GM19239 (cell line): ENCODE data around the gene CELSR1.

ENCODE experiments used
- DNase-seq: peaks from one replicate; pipeline ENCODE4 v3.0.0; 2011; ENCODE audit warnings: low spot score; ENCODE audit not compliant: insufficient read length
- FAIRE-seq: peaks from 2 replicates; lab custom pipeline; 2011; peaks lifted over from hg19 to GRCh38; lab: Jason Lieb, UNC

The CELSR1 gene

DNA sequence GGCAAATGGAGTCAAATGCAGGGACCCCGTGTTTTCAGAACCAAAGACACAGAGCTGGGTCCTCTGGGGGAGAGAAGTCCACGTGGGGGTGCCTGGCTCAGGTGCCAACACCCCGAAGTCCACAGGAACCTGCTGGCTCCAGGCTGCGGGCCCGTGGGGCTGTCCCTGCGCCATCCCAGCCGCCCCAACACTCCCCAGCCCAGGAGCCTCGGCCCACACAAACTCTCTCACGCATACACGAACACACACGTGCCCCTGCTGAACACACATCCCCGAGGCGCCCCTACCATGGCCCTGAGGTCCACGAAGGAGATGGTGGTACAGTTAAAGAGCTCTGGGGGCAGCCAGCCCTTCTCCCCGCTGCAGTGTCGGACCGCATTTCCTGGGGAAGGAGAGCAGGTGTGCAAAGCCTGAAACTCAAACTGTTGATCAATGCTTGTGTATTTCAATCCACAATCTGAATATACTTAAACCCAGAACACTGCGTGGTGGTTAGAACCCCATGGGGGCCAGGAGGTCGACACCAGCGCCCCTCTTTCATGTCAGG is 147.2 kb downstream of the CELSR1 start:
- no peak for FAIRE-seq

DNA sequence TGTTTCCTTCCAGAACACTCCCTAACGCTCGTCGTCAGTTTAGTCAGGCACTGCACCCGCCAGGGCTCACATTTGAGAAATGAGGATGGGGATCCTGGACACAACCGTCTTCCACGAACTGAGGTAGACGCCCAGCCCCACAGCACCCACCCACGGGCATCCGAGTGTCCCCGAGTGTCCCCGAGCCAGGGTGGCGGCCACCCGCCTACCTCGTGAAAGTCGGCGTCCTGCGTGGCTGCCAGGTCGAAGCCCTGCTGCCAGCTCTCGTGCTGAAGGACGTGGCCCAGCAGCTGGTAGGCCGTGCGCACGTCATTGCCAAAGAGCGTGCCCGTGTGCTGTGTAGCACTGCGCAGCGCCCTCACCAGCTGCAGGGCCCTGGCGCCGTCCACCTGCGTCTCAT is 148.3 kb downstream of the CELSR1 start:
- DNase-seq (no peak), FAIRE-seq (no peak)

More for the DNA sequence above, 147.2 kb downstream of the CELSR1 start:
- no peak for DNase-seq

DNA sequence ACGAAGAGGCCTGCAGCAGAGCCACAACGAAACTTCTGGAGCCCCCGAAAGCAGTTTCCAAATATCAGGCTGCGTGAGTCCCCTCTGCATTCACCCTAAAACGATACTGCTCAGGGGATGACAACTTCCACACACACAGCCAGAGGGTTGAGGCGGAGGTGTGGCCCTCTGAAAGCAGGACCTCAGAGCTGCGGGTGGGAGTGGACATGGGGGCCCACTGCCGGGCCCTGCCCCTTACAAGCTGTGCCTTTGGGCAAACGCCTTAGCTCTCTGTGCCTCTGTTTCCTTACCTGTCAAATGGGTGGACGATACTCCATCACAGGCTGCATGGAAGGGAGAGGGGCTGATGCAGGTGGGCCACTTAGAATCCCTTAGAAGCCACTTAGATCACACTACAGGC is 148.8 kb downstream of the CELSR1 start:
- FAIRE-seq (no peak), DNase-seq (no peak)

DNA sequence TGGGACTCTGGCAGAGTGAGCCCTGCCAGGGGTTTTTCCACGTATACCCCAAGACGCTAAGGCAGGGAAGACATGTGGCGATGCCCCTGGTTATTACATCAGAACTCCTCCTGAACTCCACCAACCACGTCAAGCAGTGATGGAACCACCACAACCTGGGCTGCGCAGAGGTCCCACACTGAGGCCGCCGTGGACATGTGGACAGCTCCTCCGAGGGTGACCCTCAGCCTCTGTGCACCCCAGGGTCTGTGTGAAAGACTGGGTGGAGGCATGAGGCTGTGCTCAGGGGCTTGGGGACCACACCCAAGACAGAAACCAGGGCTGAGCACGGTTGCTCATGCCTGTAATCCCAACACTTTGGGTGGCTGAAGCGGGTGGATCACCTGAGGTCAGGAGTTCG is 149.7 kb downstream of the CELSR1 start:
- DNase-seq (no peak), FAIRE-seq (no peak)

DNA sequence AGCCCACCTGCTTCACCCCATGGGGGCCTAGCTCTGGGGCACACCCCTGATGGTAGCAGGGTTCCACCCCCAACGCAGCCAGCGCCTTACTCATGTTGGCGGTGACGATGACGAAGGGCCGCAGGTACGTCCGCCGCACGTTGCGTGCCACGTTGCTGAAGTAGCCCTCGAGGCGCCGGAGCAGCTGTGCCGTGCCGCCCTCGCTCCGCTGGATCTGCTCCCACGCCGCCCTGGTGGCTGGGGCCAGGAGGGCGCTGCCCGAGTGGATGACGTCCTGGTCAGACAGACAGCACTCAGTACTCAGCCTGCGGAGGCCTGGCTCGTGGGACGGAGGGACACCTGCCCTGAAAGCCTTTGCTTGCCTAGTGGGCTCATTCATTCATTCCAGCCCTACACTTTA is 151.1 kb downstream of the CELSR1 start:
- DNase-seq (no peak), FAIRE-seq (no peak)

DNA sequence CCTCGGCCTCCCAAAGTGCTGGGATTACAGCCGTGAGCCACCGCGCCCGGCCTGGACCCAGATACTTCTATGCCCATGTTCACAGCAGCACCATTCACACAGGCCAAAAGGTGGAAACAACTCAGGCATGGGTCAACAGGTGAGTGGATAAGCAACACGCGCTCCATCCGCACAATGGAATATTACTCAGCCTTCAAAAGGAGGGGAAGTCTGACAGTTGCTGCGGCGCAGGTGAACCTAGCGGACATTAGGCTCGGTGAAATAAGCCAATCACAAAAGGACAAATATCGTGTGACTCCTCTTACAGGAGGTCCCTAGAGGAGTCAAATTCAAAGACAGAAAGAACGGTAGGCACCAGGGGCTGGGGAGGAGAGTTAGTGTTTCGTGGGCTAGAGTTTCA is 154.9 kb downstream of the CELSR1 start:
- no peak for FAIRE-seq
- no peak for DNase-seq

DNA sequence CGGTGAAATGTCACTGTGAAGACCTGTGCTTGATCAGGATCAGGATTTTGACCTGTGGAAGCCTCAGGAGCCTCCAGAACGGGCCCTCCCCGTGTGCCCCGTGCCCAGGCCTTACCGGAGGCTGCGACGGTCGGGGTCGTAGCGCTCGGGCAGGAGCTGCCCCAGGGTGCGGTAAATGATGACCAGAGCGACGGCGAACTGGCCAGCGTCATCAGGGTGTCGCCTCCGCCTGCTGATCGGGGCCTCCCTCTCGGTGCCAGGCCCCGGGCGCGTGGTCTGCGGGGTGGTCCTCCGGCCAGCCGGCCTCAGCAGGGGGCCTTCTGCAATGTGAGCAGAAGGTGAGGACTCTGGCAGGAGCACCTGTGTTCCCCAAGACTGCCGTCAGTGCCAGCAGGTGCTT is 155.7 kb downstream of the CELSR1 start:
- DNase-seq (no peak), FAIRE-seq (no peak)

DNA sequence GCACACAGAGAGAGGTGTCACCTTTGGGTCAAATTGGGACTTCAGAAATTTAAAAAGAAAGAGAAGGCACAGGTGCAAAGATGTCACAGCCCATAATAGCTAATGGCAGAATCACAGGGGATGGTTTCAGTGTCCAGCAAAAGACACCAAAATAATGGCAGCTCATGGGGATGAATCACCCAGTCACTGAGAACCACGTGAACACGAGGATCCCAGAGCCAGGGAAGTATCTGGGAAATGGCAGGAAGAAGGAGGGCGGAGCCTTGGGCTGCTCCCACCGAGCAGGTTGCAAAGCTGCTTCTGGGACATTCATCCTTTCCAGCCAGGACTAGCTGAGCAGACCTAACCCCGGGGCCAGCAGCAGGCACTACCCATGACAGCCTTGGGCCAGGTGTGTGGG is 156.3 kb downstream of the CELSR1 start:
- DNase-seq (no peak), FAIRE-seq (no peak)

DNA sequence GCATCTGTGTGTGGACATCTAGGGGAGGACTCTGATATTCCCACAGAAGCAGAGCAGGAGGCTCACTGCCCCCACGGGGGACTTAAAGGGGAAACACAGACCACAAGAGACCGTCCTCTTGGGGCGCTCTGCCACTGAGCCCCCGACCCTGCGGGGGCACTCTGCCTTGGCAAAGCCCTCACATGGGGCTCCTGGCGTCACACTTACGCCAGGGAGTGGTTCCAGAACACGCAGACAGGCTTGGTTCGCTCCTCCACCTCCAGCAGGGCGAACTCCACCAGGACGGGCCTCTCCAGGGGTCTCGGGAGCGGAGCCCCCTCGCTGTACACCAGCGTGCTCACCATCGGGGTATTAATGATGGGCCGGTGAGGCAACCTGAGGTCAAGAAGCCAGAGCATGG is 156.8 kb downstream of the CELSR1 start:
- FAIRE-seq (no peak), DNase-seq (no peak)

DNA sequence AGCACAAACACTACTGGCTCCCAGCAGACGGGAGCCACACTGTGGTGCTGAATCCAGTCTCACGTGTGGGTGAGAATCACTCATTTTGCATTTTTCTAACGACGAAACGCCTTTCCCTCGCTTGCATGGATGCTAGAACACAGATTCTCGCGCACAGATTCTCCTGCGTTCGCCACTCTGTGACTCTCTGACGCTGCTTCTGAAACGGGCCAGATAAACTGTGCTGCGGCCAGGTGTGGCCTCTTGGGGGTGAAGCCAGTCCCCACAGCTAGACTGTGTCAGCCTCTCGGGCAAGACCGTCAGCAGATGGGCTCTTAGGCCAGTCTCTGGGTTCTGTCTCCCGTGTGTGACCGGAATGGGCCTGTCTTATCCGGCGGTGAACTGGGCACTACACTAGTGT is 157.4 kb downstream of the CELSR1 start:
- DNase-seq (no peak), FAIRE-seq (no peak)

DNA sequence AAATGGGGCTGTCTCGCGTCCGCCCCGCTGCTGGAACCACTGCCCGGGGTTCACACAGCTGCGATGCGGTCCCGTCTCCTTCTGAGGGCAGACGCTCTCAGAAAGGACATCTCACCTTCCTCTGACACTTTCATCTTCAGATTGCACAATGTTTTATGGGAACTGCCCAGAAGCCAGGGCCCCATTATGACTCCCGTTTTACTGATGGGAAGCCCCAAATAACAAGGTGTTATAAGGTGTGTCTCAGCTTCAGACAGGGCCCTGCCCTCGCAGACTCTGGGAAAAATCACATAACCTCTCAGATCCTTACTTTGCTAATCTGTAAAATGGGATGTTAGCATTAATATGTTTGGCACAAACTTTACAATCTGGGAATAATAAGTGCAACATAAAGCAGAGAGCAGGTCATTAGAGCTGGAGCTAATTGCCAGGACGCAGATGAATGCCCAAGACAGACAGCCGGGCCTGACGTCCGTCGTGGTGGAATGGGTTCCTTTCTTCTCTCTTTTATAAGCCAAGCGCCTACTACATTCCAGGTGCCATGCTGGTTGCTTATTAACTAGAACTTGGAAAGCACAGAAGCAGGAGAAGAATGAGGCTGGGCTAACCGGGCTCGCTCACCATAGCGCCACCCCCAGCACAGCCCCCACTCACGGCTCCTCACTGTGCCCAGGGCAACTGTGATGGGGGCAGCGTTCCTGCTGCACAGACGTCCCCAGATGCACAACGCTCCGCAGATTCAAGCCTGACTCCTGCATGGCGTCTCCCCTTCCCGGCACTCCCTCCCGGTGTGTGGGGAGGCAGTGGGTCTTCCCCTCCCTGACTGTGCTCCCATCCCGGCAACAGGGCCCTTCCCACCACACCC is 158.1 kb downstream of the CELSR1 start:
- DNase-seq: no peak
- no peak for FAIRE-seq

DNA sequence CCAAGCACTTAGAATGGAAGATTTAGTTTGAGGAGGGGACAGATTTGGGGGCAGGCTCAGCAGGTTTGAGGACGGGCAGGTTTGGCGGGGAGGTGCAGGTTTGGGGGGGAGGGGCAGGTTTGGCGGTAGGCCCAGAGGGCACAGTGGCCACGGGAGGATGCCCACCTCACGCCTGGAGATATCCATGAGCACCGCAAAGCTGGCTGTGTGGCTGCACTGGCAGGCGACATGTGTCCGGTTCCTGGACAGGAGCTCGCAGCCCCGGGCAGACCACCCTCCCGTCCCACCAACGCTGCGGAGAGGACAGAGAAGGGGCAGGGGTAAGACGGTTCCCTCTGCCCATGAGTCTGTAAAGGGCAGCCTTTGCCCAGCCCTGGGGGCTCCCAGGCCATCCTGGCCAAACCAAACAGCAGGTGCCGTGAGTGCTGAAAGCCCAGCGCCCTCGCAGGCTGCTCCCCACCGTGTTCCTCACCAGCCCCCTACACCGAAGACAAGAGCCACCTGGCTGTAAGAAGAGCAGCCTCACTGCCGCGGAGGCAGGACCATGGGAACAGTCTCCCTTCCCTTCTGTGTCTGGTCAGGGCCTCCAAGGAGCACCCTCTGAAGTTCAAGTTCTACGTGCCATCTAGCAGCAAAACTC is 158.9 kb downstream of the CELSR1 start:
- FAIRE-seq (no peak), DNase-seq (no peak)

DNA sequence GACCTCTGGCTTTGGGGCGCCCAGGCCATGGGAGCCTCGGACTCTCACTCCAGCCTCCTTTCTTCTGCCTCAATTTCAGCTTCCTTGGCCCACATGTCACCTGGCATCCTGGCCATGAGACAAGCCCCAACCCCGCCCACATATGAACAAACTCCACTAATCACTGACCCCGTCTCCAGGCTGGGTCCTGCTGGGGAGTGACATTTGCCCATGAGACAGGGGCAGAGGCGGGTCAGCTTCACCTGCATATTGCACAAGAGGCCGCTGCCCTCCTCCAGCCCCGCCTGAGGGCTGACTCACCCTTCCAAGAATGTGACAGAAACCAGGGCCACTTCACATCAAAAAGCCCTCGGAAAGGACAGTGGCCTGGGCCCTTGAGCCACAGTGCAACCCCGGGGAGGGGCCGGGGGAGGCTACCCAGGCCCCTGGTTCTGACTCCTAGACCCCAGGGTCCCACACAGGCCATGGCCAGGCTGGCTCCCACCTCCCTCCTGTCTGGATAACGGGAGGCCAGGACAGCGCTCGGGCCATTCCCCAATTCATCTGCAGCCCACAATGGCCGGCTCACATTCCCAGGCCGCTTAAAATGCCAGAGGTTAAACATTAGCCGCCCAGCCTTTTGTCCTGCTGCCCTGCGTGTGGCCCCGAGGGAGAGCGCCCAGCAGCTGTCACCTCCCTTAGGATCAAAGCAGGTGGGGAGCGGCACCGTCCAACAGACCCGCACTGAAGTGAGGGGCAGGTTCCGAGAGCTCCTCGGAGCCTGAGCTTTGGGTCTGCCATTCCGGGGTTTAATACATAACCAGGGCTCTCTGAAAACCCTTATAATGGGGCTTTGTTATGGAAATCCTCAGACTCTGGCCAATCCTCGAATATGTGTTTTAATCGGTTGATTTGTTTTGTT is 159.6 kb downstream of the CELSR1 start:
- FAIRE-seq (no peak), DNase-seq (no peak)

DNA sequence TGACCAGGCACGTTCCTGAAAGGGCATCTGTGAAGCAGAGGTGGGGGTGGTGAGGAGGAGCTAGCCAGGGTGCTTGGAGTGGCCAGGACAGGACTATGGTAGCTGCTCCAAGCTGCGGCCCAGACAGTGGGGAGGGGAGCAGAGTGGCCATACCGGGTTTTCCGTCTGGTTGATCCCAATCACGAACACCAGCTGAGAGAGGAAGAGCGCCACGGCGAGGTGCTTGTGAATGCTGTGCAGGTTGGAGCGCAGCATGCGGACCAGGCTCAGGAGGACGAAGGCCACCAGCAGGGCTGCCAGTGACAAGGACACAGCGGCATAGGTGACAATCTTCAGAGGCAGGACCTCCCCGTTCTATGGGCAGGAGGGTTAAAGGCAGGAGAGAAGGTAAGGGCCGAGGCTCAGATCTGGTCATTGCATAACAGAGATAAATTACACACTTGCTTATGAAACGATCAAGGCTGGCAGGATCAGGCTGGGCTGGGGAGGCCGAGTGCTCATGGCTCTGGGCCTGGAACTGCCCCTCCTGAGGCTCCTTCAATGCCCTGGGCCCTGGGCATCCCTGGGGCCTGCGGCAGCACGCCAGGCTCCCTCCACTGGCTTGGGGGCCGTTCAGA is 160.4 kb downstream of the CELSR1 start:
- DNase-seq: no peak
- FAIRE-seq: no peak

DNA sequence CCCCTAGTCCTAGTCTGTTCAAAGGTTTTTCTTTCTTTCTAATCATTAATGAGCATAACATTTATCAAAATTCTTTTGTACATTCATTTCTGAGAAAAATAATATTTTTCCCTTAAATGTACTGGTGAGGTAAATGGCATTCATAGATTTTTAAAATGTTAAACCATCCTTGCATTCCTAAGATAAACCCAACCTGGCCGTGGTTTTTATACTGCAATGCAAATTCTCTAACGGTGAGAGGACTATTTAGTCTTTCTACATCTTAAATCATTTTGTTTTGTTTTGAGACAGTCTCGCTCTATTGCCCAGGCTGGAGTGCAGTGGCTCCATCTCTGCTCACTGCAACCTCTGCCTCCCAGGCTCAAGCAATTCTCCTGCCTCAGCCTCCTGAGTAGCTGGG is 161.3 kb downstream of the CELSR1 start:
- FAIRE-seq: no peak
- no peak for DNase-seq

DNA sequence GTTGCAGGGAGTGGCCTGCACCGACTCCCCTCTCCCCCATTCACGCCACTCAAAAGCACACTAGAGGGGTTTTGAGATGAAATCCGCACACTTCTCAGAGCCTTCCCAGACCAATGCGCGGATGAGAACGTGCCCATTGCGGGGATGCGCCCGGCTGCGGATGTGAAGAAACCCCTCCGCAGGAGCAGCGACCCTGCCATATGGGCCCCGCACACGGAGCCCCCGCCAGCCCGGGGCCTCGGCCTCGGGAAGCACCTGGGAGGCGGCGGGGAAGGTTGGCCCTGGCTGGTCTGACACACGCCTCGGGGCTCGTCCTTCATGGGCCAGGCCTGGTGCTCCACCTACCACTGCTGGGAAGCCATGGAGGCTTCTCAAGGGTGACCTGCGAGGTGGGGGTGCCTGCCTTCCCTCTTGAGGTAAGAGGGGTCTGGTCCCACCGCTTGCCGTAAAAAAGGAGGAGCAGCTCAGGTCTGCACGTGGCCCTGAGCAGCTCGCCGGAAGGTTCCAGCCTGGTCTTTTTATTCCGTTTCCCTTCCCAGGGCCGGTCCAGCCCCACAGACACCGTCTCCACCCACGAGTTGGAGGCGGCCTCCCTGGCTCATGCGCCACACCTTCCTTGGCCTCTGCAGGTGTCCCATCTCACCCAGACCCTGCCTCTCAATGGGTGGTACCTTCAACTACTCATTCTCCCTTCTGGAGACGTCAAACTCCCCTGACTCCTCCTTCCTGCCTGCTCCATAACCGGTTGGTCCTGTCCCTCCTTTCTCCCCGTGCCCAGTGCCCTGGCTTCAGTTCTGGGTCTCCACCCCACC is 162.6 kb downstream of the CELSR1 start:
- no peak for FAIRE-seq
- DNase-seq: no peak

DNA sequence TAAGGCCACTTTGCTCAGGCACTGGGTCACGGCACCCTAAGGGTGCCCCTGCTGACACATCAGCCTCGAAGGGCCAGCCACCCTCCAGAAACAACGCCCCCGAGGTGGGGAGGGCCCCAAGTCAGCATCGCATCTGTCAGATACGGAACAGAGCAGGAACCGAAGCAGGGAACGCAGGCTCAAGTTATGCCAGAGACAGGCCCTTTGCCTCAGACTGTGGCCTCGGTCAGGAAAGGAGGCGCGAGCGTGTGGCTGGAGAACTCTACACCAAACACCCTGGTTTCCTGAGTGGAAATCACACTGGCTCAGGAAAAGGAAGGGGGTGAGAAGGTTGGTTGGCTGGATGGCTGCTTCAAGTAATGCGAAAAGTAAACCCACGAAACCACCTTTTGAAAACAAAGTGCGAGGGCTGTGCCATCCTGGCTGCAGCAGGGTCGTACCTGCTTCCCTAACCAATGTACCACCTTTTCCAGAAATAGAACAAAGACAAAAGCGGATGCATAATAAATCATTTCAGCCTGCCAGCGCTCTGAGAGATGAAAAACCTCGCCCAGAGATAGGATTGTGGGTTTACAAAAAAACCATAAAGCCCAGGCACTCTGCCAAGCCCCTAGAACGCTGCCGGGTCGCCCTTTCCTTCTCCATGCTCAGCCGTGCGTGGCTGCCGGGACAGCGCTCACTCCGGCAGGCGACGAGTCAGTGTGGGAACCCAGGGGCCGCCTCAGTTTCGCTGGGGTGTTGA is 163.3 kb downstream of the CELSR1 start:
- DNase-seq (no peak), FAIRE-seq (no peak)

DNA sequence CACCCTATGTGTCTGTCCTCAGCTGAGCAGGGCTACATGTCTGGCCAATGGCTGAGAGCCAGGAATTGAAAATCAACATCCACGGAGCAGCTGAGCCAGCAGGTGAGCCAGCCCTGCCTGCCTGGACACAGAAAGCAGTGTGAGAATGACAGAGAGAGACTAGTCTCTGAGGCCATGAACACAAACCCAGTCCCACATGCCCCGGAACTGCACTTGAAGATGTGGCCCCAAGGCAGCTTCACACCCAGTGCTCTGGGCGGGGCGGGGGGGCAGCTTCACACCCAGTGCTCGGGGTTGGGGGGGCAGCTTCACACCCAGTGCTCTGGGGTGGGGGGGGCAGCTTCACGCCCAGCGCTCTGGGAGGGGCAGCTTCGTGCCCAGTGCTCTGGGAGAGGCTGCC is 164.3 kb downstream of the CELSR1 start:
- no peak for FAIRE-seq
- DNase-seq: no peak

DNA sequence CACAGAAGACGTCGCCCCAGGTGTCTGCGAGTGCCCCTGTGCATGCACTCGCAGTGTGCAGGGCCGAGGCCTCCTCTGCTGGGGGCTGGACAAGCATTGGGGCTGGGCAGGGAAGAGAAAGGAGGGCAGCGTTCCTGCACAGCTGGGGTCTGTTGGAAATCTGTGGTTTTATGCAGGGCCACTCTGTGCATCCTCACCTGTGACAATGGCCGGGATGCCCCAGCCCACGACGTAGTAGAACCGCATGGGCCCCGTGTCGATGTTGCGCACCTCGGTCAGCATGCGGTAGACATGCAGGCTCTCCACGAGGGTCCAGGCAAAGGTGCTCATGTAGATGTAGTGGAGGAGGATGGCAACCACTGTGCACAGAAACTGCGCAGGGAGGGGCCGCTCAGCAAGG is 164.7 kb downstream of the CELSR1 start:
- DNase-seq (no peak), FAIRE-seq (no peak)
